Breast epithelium (tissue), 3 donors: ENCODE results near the gene NAV2.

Source experiments
- POLR2A ChIP-seq: fragments of 450-650 bp; IDR thresholded peaks from one replicate; pipeline ENCODE4 v1.6.1; 2016; ENCODE audit warnings: antibody characterized with exemption, mild to moderate bottlenecking, moderate library complexity
- POLR2AphosphoS5 ChIP-seq, 3 donors: sonication (generic); formaldehyde crosslinking; IDR thresholded peaks; one replicate each; pipeline ENCODE4 v1.6.1; 2017; ENCODE audit warnings: antibody characterized with exemption in 3 of 3
- TF ChIP-seq, protein P1 (sequence below), 3 donors: fragments of 450-650 bp; IDR thresholded peaks; one replicate each; pipeline ENCODE4 v1.5.1; 2016 to 2017; ENCODE audit warnings: antibody characterized with exemption in 3 of 3, mild to moderate bottlenecking in 3 of 3, moderate library complexity in 3 of 3

DNA sequence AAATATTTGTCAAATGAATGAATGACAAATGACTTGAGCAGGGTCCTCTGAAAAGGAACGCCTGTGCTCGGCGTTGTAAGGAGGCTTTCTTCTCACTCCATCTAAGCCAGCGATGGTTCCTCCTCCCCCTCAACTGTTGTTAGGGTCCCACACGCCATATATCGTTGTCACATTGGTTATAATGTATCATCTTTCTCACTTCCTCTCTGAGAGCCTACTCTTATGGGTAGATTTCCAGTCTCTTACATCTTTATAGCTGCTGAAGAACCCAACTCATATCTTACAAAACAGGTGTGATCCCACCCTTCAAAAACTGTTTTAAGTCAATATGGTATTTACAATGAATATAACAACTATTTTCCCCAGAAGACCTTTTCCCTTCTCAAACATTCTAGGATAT, 81.5 kb downstream of the NAV2 start:
- TF ChIP-seq, protein P1, sequence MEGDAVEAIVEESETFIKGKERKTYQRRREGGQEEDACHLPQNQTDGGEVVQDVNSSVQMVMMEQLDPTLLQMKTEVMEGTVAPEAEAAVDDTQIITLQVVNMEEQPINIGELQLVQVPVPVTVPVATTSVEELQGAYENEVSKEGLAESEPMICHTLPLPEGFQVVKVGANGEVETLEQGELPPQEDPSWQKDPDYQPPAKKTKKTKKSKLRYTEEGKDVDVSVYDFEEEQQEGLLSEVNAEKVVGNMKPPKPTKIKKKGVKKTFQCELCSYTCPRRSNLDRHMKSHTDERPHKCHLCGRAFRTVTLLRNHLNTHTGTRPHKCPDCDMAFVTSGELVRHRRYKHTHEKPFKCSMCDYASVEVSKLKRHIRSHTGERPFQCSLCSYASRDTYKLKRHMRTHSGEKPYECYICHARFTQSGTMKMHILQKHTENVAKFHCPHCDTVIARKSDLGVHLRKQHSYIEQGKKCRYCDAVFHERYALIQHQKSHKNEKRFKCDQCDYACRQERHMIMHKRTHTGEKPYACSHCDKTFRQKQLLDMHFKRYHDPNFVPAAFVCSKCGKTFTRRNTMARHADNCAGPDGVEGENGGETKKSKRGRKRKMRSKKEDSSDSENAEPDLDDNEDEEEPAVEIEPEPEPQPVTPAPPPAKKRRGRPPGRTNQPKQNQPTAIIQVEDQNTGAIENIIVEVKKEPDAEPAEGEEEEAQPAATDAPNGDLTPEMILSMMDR (IDR thresholded peaks at IDR 0.05) = no peak
- no peak for TF ChIP-seq POLR2A
- no peak for TF ChIP-seq POLR2AphosphoS5 (IDR thresholded peaks at IDR 0.05)
